Measurements from ENCODE around the gene UFSP1. TPM values are rescaled to one million over a fixed set of nuclear protein-coding genes. Genes with fewer than 3 reads are reported as not detected.

Gene UFSP1
- total RNA-seq, 4 donors from 2014 or later, result 1.3 to 19.1 (median 3.7) TPM; not detected in 1

DNA sequence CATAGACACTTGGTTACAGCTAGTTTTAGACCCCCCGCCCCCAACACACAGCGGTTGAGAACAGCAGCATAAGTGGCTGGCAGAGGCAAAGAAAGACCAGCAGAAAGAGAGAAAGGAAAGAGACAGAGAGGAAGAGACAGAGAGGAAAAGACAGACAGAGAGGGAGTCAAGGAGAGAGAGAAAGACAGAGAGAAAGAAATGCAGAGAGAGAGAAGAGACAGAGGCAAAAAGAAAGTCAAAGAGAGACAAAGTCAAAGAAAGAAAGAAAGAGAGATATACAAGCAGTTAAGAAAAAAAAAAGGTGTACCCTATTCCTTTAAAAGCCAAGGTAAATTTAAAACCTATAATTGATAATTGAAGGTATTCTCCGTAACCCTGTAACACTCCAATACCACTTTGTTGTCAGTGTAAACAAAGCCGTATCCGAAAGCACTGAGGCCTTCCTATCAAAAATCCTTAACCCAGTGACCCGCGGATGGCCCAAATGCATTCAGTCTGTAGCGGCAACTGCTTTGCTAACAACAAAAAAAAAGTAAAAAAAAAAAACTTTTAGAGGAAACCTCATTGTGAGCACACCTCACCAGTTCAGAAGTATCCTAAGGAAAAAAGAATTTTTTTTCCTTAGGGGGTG lies 48.9 kb downstream of the UFSP1 start:
- TF ChIP-seq POLR2AphosphoS5 (IDR thresholded peaks at IDR 0.05), result no peak
- TF ChIP-seq POLR2A (IDR thresholded peaks at IDR 0.05), result no peak
- TF ChIP-seq CTCF (IDR thresholded peaks at IDR 0.05), result no peak
- TF ChIP-seq EP300 (IDR thresholded peaks at IDR 0.05; ENCODE audit: low read depth), result no peak
- in situ Hi-C loops (cut with MboI; ENCODE audit: low pct_ligation_motif_present in 1 of 4, low pct_unique_long_range_greater_than_20kb in 1 of 4, low sequenced_read_pairs in 3 of 4), result no loop called here
- no peak overlapping the region for H3K27ac ChIP-seq
- peaks cover 6 to 20% (median 14%) of the 10 kb centered on the region in 4 donors for H3K4me1 ChIP-seq
- intact Hi-C loops (cut with DNase I; ENCODE audit: low total_unique reads), result no loop called here
- 69 to 73% methylated on average over 4 to 8 of the region's 8 CpGs for WGBS, 2 donors (ENCODE audit: low coverage in 1 of 2)
- H3K9me3 ChIP-seq, result no peaks in the 10 kb centered on the region
- DNase-seq, result no peak
- H3K27me3 ChIP-seq, result no peaks in the 10 kb centered on the region
- no peak overlapping the region for H3K4me3 ChIP-seq
- H3K36me3 ChIP-seq, result no peaks in the 10 kb centered on the region

- no peak overlapping the region for H3K4me3 ChIP-seq
- DNase-seq, result no peak
- H3K27me3 ChIP-seq, result no peaks in the 10 kb centered on the region
- WGBS, 2 donors (ENCODE audit: low coverage in 1 of 2), result 95 to 100% methylated on average over 2 to 18 of the region's 18 CpGs
- intact Hi-C loops (cut with DNase I; ENCODE audit: low total_unique reads), result no loop called here
- in situ Hi-C loops (cut with MboI; ENCODE audit: low pct_ligation_motif_present in 1 of 4, low pct_unique_long_range_greater_than_20kb in 1 of 4, low sequenced_read_pairs in 3 of 4), result no loop called here
- H3K27ac ChIP-seq, result no peak overlapping the region
- no peaks in the 10 kb centered on the region for H3K36me3 ChIP-seq
- no peaks in the 10 kb centered on the region for H3K9me3 ChIP-seq
- peaks cover 6 to 19% (median 14%) of the 10 kb centered on the region in 4 donors for H3K4me1 ChIP-seq
- TF ChIP-seq EP300 (IDR thresholded peaks at IDR 0.05; ENCODE audit: low read depth) (no peak), POLR2A (IDR thresholded peaks at IDR 0.05) (no peak), CTCF (IDR thresholded peaks at IDR 0.05) (no peak), POLR2AphosphoS5 (IDR thresholded peaks at IDR 0.05) (no peak)
These were observed 50.2 kb downstream of the UFSP1 start for GRCh38 chr7:100839361-100839760.

Small RNA genes lying within 50 kb of the gene (small RNA-seq; reads per million reads assigned to genes)
- gene RN7SL549P (0 reads per million in 4 donors), gene RPS29P15 (0 reads per million in 4 donors)

Other genes with a start within 250 kb of the UFSP1 start
- gene TFR2, start 248.2 kb downstream of the UFSP1 start, total RNA-seq, result under 1 TPM in 3 of 4 donors, not detected in 1; 0.60 to 0.68 (median 0.64) TPM
- gene ACTL6B, start 233.3 kb downstream of the UFSP1 start, total RNA-seq, result not detected
- 100 to 1,000 TPM; 192 to 301 (median 246) TPM for gene GNB2, start 216.0 kb downstream of the UFSP1 start, total RNA-seq
- gene GIGYF1, start 195.5 kb downstream of the UFSP1 start, total RNA-seq, result 100 to 1,000 TPM in 1 of 4 donors, 10 to 100 TPM in 3; 25.4 to 104 (median 51.8) TPM
- gene POP7, start 183.6 kb downstream of the UFSP1 start, total RNA-seq, result 10 to 100 TPM; 10.7 to 58.7 (median 34.1) TPM
- not detected for gene EPO, start 169.2 kb downstream of the UFSP1 start, total RNA-seq
- not detected for gene ZAN, start 156.1 kb downstream of the UFSP1 start, total RNA-seq
- gene EPHB4, start 62.2 kb downstream of the UFSP1 start, total RNA-seq, result 10 to 100 TPM; 23.2 to 95.5 (median 43.5) TPM
- gene SLC12A9, start 37.0 kb downstream of the UFSP1 start, total RNA-seq, result 10 to 100 TPM; 21.0 to 46.2 (median 23.1) TPM
- 10 to 100 TPM; 10.9 to 24.3 (median 21.2) TPM for gene TRIP6, start 22.3 kb downstream of the UFSP1 start, total RNA-seq
- gene SRRT, start 14.6 kb downstream of the UFSP1 start, total RNA-seq, result 100 to 1,000 TPM in 2 of 4 donors, 10 to 100 TPM in 2; 64.6 to 217 (median 103) TPM
- gene ACHE, start 6.2 kb upstream of the UFSP1 start, total RNA-seq, result 10 to 100 TPM in 3 of 4 donors, 1 to 10 TPM in 1; 3.8 to 29.9 (median 14.3) TPM
- 100 to 1,000 TPM in 1 of 4 donors, 10 to 100 TPM in 3; 11.7 to 233 (median 64.7) TPM for gene MUC3A, start 59.8 kb upstream of the UFSP1 start, total RNA-seq
- 1,000 to 10,000 TPM in 1 of 4 donors, 100 to 1,000 TPM in 2, 10 to 100 TPM in 1; 90.2 to 2,095 (median 445) TPM for gene MUC12, start 79.8 kb upstream of the UFSP1 start, total RNA-seq
- gene MUC17, start 130.4 kb upstream of the UFSP1 start, total RNA-seq, result 100 to 1,000 TPM in 1 of 4 donors, 10 to 100 TPM in 2, under 1 TPM in 1; 0.80 to 102 (median 20.0) TPM
- 10 to 100 TPM; 23.8 to 50.0 (median 35.1) TPM for gene TRIM56, start 195.8 kb upstream of the UFSP1 start, total RNA-seq
- 10 to 100 TPM in 1 of 4 donors, 1 to 10 TPM in 3; 1.3 to 26.2 (median 5.5) TPM for gene SERPINE1, start 237.4 kb upstream of the UFSP1 start, total RNA-seq

All from transverse colon (tissue), 4 donors.